ENCODE measurements around the gene RASL12.
A peak's percentile ranks its signal among the peaks of the same experiment; 100 is the strongest.

Gene RASL12

DNA sequence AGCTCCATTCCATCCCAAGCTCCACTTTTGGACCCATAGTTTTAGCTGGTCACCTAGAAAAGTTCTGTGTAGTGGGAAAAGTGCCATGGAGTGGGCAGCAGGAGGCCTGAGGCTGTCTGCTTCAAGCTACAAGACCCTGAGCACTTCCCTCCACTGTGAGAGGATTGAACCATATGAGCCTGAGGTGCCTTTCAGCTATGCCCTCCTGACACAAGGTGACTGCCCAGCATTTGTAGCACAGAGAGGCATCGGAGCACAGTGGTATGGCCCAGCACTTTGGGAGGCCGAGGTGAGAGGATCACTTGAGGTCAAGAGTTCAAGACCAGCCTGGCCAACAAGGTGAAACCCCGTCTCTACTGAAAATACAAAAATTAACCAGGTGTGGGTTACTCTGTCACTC is 4.8 kb upstream of the RASL12 start:
- DNase-seq = no peak

DNA sequence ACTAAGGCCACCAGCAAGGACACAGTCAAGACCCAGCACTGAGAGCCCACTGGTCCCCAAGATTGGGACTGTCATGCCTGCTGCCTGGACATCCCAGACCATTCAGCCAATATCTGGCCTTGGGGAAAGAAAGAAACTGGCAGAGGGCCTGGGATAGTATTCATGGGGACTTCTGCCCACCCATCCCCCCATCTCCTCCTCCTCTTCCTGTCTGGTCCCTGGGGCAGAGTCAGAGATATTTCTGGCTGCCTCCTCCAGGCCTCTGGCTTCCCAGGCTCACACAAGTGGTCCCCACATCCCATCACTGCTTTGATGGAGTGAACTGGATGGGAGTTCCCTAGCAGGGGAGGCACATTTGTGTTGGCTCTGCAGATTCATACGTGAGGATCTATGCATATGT is 4.2 kb upstream of the RASL12 start:
- peak; percentile 50 for DNase-seq

DNA sequence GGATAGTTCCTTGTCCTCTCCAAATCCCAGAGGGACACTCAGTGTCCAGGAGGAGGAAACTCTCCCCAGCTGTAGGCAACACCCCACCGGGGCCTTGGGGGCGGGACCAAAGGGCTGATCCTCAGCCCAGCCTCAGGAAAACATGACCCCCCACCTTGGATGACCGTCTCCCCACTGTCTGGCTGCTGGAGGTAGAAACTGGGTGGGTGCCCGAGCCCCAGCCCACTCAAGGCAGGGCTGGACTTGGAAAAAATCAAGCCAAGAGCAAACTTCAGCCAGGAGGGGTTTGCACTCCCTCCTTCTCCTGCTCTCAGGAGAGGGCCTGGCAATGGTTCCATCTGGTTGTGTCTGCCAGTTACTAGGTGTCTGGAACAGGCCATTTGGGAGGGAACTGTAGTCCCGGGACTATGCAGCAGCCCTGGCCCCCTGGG is 3.6 kb upstream of the RASL12 start:
- DNase-seq = no peak

DNA sequence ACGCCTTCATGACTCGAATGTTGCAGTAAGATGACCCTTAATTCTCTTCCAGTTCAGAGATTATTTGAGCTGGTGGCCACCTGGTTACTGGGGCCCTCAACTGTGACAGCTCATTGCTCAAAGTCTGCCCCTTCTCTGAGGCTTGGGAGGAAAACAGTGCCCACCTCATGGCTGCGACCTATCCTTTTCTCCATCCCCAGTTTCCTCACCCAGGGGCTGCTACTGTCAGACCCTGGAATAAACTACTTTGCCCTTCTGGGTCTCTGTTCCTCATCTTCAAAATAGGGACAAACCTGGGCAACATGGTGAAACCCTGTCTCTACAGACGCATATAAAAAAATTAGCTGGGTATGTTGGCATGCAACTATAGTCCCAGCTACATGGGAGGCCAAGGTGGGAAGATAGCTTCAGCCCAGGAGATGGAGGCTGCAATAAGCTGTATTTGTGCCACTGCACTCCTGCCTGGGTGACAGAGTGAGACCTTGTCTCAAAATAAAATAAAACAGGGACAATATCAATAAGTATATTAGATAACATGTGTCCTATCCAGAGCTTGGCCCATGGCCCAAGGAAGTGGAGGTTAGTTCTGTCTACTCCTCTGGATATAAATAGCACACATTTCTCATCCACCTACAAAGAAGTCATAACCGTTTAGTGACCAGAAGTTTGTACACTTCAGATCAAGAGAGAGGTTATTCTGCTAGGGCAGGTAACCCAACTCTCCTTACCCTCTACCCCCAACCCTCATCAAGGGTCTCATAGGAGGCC is 2.2 kb upstream of the RASL12 start:
- no peak for DNase-seq

DNA sequence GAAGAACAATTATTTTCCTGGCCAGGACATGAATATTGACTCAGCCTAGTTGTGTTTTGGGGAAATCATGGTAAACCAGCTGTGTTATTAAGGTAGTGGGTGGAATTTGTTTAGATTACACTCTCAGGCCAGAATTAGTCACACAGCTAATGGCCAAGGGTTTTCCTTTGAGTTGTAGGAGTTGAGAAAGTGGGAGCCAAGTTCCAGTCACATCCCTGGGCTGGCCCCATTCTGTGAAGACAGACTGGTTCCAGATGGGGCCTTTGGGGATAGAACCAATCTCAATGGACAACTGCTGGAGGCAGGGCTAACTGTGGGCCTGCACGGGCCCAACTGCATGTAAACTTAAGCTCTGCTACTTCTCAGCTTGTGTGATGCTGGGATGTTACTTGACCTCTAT is 1.4 kb upstream of the RASL12 start:
- DNase-seq = peak; percentile 78

DNA sequence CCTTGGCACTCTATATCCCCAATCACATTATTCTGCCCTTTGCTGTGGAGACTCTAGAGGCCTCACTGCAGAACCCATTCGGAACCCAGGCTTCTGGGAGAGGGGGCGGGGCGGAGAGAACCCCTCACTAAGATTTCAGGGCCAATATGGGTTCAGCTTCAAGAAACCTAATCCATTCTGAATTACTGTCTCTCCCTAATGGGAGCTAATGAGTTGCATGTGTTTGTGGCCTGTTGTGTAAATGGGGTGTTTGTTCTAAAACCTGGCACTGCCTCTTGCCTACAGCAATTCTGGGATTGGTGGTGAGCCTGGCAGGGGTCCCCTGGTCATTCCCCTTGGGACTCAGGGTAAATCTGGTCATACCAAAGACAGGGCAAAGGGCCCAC is 605 bp upstream of the RASL12 start:
- no peak for DNase-seq

DNA sequence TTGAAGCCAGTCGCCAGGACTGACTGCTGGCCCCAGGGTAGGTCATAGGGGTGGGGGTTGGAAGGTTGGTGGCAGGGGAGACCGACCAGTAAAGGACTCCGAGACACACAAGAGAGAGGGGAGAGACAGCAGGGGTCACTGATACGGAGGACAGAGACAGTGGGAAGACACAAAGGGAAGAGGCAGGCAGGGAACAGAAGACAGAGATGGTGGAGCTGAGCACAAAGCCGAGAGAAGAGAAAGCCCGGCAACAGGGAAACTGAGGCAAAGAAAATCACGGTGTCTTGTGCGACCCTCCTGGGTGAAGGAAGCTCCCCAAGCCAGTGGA is 510 bp downstream of the RASL12 start:
- no peak for DNase-seq

DNA sequence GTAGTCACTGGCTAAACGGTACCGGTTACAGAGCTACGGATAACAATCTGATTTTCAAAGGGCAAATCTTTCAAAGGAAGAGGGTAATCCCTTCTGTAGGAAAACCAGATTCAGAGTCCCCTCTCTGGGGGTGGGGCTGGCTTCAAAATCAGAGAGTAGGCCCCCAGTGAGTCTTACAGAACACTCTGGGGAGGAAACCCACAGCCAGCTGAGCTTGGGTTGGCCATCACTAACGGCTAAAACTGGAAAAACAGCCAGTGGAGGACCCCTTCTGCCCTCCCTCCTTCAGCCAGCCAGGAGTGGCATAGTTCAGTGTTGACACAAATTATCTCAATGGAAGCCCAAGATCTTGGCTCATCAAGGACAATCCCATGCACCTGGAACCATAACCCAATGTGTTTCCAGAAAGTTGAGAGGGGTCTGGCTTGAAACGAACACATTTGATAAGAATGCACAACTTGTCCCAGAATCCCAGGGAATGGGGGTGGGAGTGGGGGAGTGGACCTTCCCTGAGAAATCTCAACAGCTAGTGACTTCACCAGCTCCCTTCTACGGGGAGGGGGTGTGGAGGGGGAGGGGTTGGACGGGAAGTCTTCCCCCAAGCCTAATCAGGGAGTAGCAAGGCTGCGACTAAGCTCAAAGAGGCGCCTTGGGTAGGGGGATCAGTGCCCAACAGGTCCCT is 1.0 kb downstream of the RASL12 start:
- no peak for DNase-seq

DNA sequence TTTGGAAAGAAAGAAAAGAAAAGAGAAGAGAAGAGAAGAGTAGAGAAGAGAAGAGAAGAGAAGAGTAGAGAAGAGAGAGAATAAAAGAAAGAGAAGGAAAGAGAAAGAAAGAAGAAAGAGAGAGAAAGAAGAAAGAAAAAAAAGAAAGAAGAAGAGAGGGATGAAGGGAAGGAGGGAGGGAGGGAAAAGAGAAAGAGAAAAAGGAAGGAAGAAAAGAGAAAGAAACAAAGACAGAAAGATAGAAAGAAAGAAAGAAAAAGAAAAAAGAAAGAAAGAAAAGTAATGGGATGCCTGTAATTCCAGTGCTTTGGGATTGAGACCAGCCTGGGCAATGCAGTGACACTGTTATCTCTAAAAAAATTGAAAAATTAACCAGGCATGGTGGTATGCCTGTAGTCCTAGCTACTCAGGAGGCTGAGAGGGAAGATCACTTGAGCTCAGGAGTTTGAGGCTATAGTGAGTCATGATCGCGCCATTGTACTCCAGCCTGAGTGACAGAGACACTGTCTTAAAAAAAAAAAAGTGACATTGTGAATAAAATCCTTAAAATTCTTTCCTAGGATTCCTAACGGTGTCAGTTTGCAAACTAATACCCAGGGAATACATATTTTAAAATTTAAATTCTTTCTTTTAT is 1.7 kb downstream of the RASL12 start:
- DNase-seq = no peak

DNA sequence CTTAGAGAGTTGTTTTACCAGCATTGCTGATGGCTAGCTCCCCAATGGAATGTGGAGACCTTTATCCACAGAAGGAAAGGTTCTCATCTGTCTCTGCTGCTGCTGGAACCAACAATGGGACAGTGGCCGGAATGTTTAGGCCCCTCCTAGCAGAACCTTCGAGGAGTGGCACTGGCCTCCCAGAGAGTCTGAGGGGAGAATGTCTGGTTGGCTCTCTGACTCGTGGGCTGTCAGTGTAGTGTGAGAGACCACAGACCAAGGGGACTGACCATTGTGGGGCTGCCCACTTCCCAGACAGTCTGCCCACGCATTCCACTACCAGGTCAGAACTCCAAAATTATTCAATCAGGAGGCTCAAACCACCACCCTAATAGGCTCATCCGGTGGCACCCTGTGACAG is 5.1 kb downstream of the RASL12 start:
- no peak for DNase-seq

DNA sequence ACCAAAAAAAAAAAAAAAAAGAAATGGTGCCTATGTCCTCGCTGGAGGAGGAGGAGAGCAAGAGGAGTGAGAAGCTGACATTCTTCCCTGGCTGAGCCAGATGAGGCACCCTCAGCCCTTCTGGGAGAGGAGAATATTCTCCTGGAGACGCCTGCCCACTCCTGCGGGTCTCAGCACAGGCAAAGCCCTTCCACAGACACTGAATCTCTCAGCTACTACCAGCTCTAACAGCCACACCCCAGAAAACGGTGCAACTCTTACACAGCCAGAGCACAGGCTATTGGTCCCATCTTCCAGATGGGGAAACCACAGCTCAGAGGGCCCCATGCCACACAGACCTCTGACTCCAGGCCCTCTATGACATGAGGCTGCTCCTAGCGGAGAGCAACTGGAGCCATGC is 5.7 kb downstream of the RASL12 start:
- DNase-seq = no peak

DNA sequence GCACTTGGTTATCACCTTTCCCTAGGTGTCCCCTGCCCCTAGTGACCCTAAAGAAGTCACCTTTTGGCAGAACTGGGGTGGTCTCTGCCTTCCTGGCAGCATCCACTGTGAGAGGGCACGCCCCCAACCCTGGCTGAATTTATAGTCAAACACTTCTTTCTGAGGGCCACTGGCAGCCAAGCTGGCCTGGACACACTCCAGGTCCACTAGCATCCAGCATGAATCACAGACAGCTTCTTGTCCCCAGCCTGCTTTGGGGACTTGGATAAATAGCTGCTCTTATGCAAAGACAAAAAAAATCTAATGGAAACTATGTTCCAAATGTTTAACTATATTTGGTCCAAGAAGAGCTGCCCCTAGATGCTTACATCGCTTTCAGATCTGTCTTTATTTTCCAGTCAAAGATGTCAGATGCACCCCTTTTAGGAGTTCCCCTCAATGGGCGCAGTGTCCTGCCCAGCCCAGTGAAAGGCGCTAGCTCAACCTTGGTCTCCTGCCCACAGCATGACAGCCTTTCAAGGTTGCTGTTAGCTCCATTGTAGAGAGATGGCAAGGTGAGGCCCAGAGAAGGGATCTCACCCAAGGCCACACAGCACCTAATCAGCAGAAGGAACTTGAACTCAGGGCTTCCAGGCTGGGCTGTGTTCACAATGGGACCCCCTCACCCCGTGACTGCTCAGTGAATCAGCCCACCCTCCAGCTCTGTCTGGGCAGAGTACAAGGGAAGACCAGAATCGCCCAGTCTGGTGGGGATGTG is 7.0 kb downstream of the RASL12 start:
- DNase-seq = no peak

DNA sequence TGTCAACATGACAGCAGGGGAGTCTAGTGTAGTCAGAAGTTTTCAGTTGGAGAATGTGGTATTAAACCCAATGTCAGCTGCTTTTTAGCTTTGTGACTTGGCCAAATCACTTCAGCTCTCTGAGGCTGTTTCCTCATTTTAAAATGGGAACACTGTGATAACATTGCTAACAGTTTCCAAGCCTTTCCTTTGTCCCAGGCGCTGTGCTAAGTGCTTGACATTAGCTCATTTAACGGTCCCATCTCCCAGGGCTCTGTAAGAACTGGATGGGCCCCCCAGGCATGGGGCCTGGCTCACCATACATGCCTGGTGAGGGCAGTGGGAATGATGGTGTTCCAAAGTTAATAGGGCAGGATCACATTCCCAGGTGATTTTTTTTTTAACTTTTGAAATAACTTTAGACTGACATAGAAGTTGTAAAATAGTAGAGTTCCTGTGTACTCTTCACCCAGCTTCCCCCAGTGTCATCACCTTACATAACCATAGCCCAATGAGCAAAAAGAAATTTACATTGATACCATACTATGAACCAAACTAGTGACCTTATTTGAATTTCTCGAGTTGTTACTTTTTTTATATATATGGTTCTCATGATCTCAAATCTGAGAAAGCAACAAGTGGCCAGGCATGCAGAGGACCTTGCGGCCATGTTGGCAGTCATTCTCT is 7.7 kb downstream of the RASL12 start:
- DNase-seq = no peak

DNA sequence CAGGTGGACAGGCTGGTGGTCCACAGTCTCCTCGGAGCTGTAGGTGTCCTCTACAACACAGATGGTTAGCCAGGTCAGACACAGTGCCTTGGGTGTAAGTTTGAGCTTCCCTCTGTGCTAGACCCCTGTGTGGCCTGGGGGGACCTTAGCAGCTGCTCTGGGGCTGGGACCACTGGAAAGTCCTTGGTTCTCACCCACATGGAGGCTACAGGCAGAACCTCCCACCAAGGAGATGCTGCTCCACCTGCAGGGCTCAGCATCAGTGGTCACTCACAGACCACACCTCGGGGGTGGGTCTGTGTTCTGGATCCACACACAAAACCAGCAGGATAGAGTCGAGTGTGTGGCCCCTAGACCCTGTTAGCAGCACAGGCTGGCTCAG is 8.4 kb downstream of the RASL12 start:
- no peak for DNase-seq

DNA sequence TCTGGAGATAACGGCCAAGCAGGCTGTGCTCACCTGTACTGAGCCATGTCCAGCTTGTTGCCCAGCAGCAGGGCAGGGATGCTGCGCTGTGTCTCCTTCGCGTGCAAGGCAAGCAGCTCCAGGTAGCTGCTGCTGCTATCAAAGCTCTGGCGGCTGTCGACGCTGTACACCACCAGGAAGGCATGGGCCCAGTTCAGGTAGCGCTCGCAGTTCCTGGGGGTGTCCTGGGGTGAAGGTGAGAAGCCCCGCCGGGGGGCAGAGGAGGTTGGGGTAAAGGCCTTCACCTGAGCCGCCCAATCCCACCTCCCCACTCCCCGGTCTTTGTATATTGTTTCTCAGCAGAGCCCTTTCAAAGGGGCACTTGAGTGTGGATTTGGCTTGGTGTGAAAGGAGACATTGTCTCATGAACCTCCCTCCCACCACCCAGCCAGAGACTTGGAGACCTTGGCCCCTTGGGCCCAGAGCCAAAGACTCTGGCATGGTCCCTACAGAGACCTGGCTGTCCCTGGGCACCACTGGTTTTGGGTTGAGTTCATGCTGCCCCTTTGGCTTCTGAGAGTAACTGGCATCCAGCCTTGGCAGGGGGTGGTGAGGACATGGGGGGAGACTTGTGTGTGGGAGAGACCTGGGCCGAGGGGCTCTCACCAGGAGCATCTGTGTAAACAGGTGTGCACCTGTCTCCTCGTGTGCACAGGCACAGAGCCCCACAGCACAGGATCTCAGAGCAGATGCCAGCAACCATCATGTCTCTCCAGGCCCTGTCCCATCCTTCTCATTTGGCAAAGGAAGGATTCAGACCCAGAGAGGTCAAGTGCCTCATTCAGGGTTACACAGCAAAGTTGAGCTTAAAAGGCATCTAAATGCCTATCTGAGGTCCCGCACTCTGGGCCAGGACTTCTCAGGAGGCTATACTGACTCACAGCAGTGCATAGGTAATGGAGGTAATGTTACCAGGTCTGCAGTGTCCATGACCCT is 9.1 kb downstream of the RASL12 start:
- DNase-seq = no peak

DNA sequence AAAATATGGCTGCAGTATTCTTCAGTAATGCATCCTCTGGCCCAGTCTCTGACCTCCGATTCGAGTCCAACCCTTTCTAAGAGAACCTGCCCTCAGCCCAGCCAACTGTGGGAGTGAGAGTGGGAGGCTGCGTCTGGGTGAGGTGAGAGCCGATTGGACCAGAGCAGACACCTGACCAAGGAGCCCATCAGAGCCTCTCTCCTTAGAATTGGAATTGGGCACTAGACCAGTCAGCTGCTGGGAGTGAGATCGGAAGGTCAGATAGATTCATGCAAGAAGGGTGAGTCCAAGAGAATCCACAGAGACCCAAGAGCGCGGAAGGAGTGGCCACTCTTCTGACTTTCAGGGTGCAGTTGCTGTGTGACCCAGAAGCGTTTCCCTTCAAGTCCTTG is 10.2 kb downstream of the RASL12 start:
- DNase-seq = no peak

DNA sequence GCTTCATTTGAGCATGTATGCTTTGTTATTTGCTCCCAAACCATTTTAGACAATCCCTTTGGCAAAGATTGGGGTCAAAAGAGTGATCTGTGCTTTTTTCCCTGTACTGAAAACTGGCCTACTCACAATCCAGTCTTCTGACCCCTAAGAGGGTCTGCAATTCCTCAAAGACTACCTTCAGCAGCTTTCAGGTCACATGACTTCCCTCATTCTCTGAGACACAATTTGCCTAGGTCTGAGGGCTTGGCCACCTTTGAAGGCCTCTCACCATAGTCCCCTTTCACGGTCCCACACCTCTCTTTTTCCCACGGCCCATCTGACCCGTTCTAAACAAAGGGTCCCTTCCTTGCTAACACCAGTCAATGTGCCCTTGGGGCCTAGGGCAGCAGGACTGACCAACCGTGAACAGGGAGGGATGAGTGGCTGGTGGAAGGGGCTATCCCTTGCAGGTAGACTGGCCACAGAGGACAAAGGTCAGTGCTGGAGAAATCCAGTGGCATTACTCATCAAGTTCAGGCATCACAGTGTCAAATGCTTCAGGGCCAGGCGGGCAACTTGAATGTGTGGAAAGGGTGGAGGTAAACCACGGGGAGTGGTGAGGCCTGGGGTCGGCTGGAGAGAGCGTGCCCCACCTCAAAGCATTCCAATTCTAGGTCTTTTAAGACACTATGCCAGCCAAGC is 10.8 kb downstream of the RASL12 start:
- no peak for DNase-seq

DNA sequence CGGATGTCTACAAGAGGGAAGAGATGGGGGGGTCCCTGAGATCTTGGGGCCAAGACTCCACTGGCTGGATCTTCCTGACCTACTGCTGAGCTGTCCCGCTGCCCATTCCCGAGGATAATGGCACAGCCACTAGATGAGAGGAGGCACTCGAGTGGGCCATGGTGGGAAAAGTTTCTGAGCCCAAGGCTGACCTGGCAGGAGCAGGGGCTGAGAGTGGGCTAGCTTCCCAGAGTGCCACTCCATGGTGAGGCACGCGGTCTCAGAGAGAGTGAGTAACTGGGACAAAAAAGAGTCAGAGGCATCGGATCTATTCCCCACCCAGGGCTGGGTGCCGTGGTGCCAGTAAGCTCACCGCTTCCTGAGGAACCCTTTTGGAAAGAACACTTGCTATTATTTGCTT is 11.7 kb downstream of the RASL12 start:
- no peak for DNase-seq

DNA sequence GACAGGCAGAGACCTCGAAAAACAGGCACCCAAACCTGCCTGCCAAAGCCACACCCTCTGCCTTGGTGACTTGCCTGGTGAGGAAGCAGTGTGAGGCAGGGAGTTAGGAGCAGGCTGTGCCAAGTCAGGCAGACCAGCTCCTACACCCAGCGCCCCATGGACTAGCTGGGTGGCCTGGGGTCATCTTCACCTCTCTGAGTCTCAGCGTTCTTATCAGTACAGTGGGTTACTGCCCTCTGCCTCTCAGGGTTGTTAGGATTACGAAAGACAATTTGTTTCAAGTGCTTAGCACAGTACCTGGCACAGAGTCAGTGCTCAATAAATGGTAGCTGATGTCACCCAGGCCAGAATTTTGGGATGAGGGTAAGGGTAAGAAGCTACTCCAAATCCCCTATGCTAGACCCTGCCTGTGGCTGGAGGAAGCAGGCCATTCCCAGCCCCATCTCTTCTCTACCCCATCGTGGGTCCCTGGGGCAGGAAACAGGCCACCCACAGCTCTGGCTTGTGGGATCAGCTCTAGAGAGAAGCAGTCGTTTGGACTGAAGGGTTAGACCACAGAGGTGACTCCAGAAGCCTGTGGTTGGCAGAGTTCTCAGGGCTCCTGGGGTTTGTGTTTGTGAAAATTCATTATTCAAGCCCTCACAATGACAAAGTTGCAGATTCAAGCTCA is 12.5 kb downstream of the RASL12 start:
- DNase-seq = no peak

DNA sequence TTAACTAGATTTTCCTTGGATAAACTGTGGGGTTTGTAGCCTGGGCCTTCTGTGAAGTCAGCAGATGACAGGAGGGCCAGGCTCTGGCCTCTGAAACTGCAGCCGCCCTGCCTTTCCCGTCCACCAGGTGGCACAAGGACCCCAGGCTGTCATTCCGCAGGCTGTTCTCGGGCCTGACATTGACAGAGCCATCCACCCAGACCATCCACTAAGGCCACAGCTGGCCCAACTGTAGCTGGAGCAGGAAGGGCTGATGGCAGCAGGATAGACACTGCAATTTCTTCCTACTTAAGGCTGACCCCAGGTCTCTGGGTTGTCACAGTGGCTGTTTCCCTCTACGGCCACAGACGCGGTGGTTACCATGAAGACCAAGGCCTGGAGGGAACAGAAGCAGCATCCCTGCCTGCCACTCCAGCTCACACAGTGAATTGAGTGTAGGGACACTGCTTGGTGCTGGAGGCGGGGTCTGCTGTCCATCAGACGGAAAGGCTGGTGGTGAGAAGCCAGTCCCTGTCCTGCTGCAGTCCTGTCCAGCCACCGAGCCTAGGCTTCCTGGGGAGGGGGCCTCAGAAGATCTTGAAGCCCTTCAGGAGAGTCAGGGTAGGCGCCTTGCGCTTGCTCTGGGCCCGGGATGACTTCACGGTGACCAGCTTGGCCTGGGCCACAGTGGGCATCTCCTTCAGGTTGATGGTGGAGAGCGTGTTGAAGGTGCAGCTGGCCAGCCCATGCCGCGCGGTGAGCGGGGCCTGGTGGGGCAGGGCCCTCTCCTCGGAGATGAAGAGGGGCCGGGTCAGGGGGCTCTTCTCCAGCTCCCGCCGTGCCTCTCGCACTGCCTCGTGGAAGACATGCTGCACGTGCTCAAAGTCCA is 13.2 kb downstream of the RASL12 start:
- DNase-seq = peak; percentile 51

All from fibroblast of skin of right quadriceps (primary cell).